ENCODE measurements around the gene ADCY4.

GRCh38 chr14:24377657-24378056 is 42.8 kb upstream of the ADCY4 start:
- TF ChIP-seq GABPA (IDR thresholded peaks at IDR 0.05; ENCODE audit: low read depth) (no peak), CTCF (IDR thresholded peaks at IDR 0.05; ENCODE audit: insufficient read depth, low read length) (no peak), POLR2AphosphoS5 (IDR thresholded peaks at IDR 0.05; ENCODE audit: low read depth) (no peak), REST (IDR thresholded peaks at IDR 0.05; ENCODE audit: insufficient replicate concordance, low read depth) (no peak), SPI1 (IDR thresholded peaks at IDR 0.05; ENCODE audit: borderline replicate concordance, low read depth) (no peak)

Data from HL-60 (cell line).